GM18499 (cell line): ENCODE results near the gene DBF4.
"Not testable (repeated sequence)": the region's sequence is repeated elsewhere in the genome, so short reads cannot be mapped to it uniquely, and the experiment has no call there.

Source experiments
- ATAC-seq: cut with Tn5 transposase; IDR thresholded peaks from one replicate; pipeline ENCODE4 v1.9.1; 2021; ENCODE audit warnings: moderate number of reproducible peaks; ENCODE audit not compliant: insufficient read depth, unreplicated experiment

Gene DBF4

DNA sequence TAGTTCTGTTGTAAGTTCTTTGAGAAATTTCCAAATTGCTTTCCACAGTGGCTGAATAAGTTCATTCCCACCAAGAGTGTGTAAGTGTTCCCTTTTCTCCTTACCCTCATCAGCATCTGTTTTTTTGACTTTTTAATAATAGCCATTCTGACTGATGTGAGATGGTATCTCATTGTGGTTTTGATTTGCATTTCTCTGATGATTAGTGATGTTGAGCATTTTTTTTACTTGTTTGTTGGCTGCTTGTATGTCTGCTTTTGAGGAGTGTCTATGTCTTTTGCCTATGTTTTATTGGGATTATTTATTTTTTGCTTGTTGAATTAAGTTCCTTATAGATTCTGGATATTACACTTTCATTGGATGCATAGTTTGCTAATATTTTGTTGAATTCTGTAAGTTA, 69.6 kb downstream of the DBF4 start:
- not testable (repeated sequence) for ATAC-seq

GRCh38 chr7:87948371-87948770, 72.1 kb downstream of the DBF4 start:
- no peak for ATAC-seq
